ENCODE measurements around the gene SEC61B. TPM values are rescaled to one million over a fixed set of nuclear protein-coding genes. Genes with fewer than 3 reads are reported as not detected.
A peak's percentile ranks its signal among the peaks of the same experiment; 100 is the strongest.

SEC61B gene
- total and polyA plus RNA-seq, 5 donors from 2014 or later: 76.2 to 400 (median 353) TPM

- H3K27ac ChIP-seq (ENCODE audit: insufficient read depth, low read length, poor library complexity, severe bottlenecking): no peak overlapping the region
- Mint-ChIP-seq H3K9me3 (no peaks in the 10 kb centered on the region), H3K4me1 (peaks cover 3 to 22% (median 9%) of the 10 kb centered on the region in 4 donors), H3K4me3 (no peak overlapping the region), H3K27ac (no peak overlapping the region), H3K36me3 (peaks cover 35% of the 10 kb centered on the region), H3K27me3 (no peaks in the 10 kb centered on the region)
- ATAC-seq (ENCODE audit: low read depth in 2 of 2) (no peak), DNase-seq (no peak)
- H3K9me3 ChIP-seq (ENCODE audit: control insufficient read depth in 2 of 2, low read length in 2 of 2): no peaks in the 10 kb centered on the region
- no peaks in the 10 kb centered on the region for H3K27me3 ChIP-seq (ENCODE audit: control insufficient read depth, insufficient read depth, low read length)
- H3K36me3 ChIP-seq (ENCODE audit: control insufficient read depth, insufficient read depth, low read length): peaks cover 4% of the 10 kb centered on the region
- no peak overlapping the region for H3K4me3 ChIP-seq (ENCODE audit: low read depth, low read length)
- no peaks in the 10 kb centered on the region for H3K4me1 ChIP-seq (ENCODE audit: control insufficient read depth, insufficient read depth, low read length, poor library complexity, severe bottlenecking)
Measured at GRCh38 chr9:99239341-99240060, 17.4 kb downstream of the SEC61B start.

DNA sequence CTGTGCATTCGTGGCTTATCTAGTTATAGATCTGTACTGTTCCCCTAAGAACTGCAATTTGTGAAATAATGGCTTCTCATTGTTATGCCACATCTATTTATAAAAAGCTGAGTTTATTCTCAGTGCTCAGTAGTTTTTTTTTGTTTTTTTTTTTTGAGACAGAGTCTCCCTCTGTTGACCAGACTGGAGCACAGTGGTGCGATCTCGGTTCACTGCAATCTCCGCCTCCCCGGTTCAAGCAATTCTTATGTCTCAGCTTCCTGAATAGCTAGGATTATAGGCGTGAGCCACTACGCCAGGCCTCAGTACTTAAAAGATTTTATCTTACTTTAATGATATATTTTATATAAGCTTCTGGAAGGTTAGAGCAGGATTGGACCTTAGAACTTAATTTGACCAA, 19.0 kb downstream of the SEC61B start:
- Histone ChIP-seq H3K4me1 (ENCODE audit: control insufficient read depth, insufficient read depth, low read length, poor library complexity, severe bottlenecking) (no peaks in the 10 kb centered on the region), H3K27me3 (ENCODE audit: control insufficient read depth, insufficient read depth, low read length) (no peaks in the 10 kb centered on the region), H3K4me3 (ENCODE audit: low read depth, low read length) (no peak overlapping the region), H3K36me3 (ENCODE audit: control insufficient read depth, insufficient read depth, low read length) (peaks cover 4% of the 10 kb centered on the region), H3K27ac (ENCODE audit: insufficient read depth, low read length, poor library complexity, severe bottlenecking) (no peak overlapping the region), H3K9me3 (ENCODE audit: control insufficient read depth in 2 of 2, low read length in 2 of 2) (no peaks in the 10 kb centered on the region)
- no peak overlapping the region for H3K27ac Mint-ChIP-seq
- DNase-seq (no peak), ATAC-seq (ENCODE audit: low read depth in 2 of 2) (no peak)
- H3K36me3 Mint-ChIP-seq: peaks cover 35% of the 10 kb centered on the region
- H3K4me3 Mint-ChIP-seq: no peak overlapping the region
- no peaks in the 10 kb centered on the region for H3K27me3 Mint-ChIP-seq
- peaks cover 0 to 2% (median 0%) of the 10 kb centered on the region in 7 donors for H3K9me3 Mint-ChIP-seq
- peaks cover 0 to 10% (median 1%) of the 10 kb centered on the region in 4 donors for H3K4me1 Mint-ChIP-seq

DNA sequence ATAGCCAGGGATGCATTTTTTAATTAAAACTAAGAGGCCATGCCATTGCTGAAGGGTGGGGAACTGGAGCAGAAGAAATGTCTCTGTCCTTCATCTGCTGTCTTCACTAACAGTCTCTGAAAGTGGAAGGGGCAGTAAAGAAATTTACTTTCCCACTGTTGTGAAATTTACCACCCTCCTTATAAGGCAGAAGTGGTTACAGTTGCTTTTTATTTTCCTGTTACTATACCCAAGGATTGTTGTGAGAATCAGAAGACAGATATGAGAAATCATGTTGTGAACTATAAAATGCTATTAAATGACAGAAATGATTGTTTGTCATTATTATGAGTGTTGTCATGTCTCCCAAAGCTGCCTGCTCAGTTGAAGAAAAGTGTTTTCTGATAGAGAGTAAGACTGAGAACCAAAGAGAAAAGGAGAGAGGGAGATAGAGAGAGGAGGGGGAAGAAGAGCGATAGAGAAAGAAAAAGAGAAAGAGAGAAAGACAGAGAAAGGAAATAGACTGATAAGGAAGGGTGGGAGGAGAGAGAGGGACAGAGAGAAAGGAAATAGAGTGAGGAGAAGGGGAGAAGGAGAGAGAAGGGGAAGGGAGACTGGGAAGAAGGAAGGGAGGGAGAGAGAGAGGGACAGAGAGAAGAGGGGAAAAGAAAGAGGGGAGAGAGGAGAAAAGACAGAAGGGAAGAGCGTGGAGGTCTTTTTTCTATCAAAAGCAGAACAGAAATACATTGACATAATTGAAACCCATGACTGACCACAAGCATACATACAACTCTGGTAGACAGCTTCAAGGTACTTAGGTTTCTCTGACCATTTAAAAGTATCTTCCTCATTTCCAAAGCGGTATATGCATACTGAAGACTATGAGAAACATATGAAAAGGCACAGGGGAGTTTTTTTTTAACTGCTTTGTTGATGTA, 22.5 kb downstream of the SEC61B start:
- Histone ChIP-seq H3K36me3 (ENCODE audit: control insufficient read depth, insufficient read depth, low read length) (peaks cover 4% of the 10 kb centered on the region), H3K27me3 (ENCODE audit: control insufficient read depth, insufficient read depth, low read length) (no peaks in the 10 kb centered on the region), H3K4me3 (ENCODE audit: low read depth, low read length) (no peak overlapping the region), H3K9me3 (ENCODE audit: control insufficient read depth in 2 of 2, low read length in 2 of 2) (no peaks in the 10 kb centered on the region), H3K27ac (ENCODE audit: insufficient read depth, low read length, poor library complexity, severe bottlenecking) (no peak overlapping the region), H3K4me1 (ENCODE audit: control insufficient read depth, insufficient read depth, low read length, poor library complexity, severe bottlenecking) (no peaks in the 10 kb centered on the region)
- DNase-seq (no peak), ATAC-seq (ENCODE audit: low read depth in 2 of 2) (no peak)
- peaks cover 0 to 2% (median 0%) of the 10 kb centered on the region in 4 donors for H3K4me1 Mint-ChIP-seq
- H3K27me3 Mint-ChIP-seq: no peaks in the 10 kb centered on the region
- H3K36me3 Mint-ChIP-seq: peaks cover 20% of the 10 kb centered on the region
- H3K4me3 Mint-ChIP-seq: no peak overlapping the region
- H3K27ac Mint-ChIP-seq: peak overlapping the region in 1 of 3 donors; percentile 6
- peaks cover 0 to 3% (median 0%) of the 10 kb centered on the region in 7 donors for H3K9me3 Mint-ChIP-seq

GRCh38 chr9:99249619-99250018, 27.5 kb downstream of the SEC61B start:
- no peak for ATAC-seq (ENCODE audit: low read depth in 2 of 2)
- no peak overlapping the region for H3K27ac Mint-ChIP-seq
- peaks cover 9% of the 10 kb centered on the region for H3K4me1 ChIP-seq (ENCODE audit: control insufficient read depth, insufficient read depth, low read length, poor library complexity, severe bottlenecking)
- no peak overlapping the region for H3K4me3 ChIP-seq (ENCODE audit: low read depth, low read length)
- peaks cover 5 to 21% (median 9%) of the 10 kb centered on the region in 4 donors for H3K4me1 Mint-ChIP-seq
- no peaks in the 10 kb centered on the region for H3K9me3 ChIP-seq (ENCODE audit: control insufficient read depth in 2 of 2, low read length in 2 of 2)
- no peaks in the 10 kb centered on the region for H3K27me3 ChIP-seq (ENCODE audit: control insufficient read depth, insufficient read depth, low read length)
- H3K27ac ChIP-seq (ENCODE audit: insufficient read depth, low read length, poor library complexity, severe bottlenecking): no peak overlapping the region
- peaks cover 3% of the 10 kb centered on the region for H3K36me3 Mint-ChIP-seq
- H3K27me3 Mint-ChIP-seq: no peaks in the 10 kb centered on the region
- peak in 1 of 3 donors; percentile 41 for DNase-seq
- no peaks in the 10 kb centered on the region for H3K36me3 ChIP-seq (ENCODE audit: control insufficient read depth, insufficient read depth, low read length)
- H3K4me3 Mint-ChIP-seq: no peak overlapping the region
- H3K9me3 Mint-ChIP-seq: peaks cover 0 to 3% (median 0%) of the 10 kb centered on the region in 7 donors

- no peak overlapping the region for H3K4me3 Mint-ChIP-seq
- H3K27me3 ChIP-seq (ENCODE audit: control insufficient read depth, insufficient read depth, low read length): no peaks in the 10 kb centered on the region
- DNase-seq (no peak), ATAC-seq (ENCODE audit: low read depth in 2 of 2) (no peak)
- H3K9me3 ChIP-seq (ENCODE audit: control insufficient read depth in 2 of 2, low read length in 2 of 2): no peaks in the 10 kb centered on the region
- H3K27me3 Mint-ChIP-seq: no peaks in the 10 kb centered on the region
- peaks cover 5 to 24% (median 9%) of the 10 kb centered on the region in 4 donors for H3K4me1 Mint-ChIP-seq
- no peak overlapping the region for H3K27ac ChIP-seq (ENCODE audit: insufficient read depth, low read length, poor library complexity, severe bottlenecking)
- H3K36me3 ChIP-seq (ENCODE audit: control insufficient read depth, insufficient read depth, low read length): no peaks in the 10 kb centered on the region
- H3K27ac Mint-ChIP-seq: no peak overlapping the region
- peaks cover 3% of the 10 kb centered on the region for H3K36me3 Mint-ChIP-seq
- H3K9me3 Mint-ChIP-seq: peaks cover 0 to 1% (median 0%) of the 10 kb centered on the region in 7 donors
- peaks cover 9% of the 10 kb centered on the region for H3K4me1 ChIP-seq (ENCODE audit: control insufficient read depth, insufficient read depth, low read length, poor library complexity, severe bottlenecking)
- H3K4me3 ChIP-seq (ENCODE audit: low read depth, low read length): no peak overlapping the region
Measured at GRCh38 chr9:99251157-99251556, 29.1 kb downstream of the SEC61B start.

- ATAC-seq (ENCODE audit: low read depth in 2 of 2) (no peak), DNase-seq (peak in 1 of 3 donors; percentile 44)
- no peaks in the 10 kb centered on the region for H3K36me3 ChIP-seq (ENCODE audit: control insufficient read depth, insufficient read depth, low read length)
- H3K27ac Mint-ChIP-seq: peak overlapping the region; percentile 76 to 94 (median 88)
- no peak overlapping the region for H3K27ac ChIP-seq (ENCODE audit: insufficient read depth, low read length, poor library complexity, severe bottlenecking)
- no peaks in the 10 kb centered on the region for H3K27me3 Mint-ChIP-seq
- H3K4me1 ChIP-seq (ENCODE audit: control insufficient read depth, insufficient read depth, low read length, poor library complexity, severe bottlenecking): peaks cover 9% of the 10 kb centered on the region
- peak overlapping the region; percentile 28 to 81 (median 74) for H3K4me3 Mint-ChIP-seq
- no peaks in the 10 kb centered on the region for H3K9me3 ChIP-seq (ENCODE audit: control insufficient read depth in 2 of 2, low read length in 2 of 2)
- H3K4me1 Mint-ChIP-seq: peaks cover 5 to 24% (median 9%) of the 10 kb centered on the region in 4 donors
- no peaks in the 10 kb centered on the region for H3K27me3 ChIP-seq (ENCODE audit: control insufficient read depth, insufficient read depth, low read length)
- H3K36me3 Mint-ChIP-seq: no peaks in the 10 kb centered on the region
- peak overlapping the region; percentile 5 for H3K4me3 ChIP-seq (ENCODE audit: low read depth, low read length)
- H3K9me3 Mint-ChIP-seq: peaks cover 0 to 1% (median 0%) of the 10 kb centered on the region in 7 donors
Measured at GRCh38 chr9:99253134-99253533, 31.1 kb downstream of the SEC61B start.

DNA sequence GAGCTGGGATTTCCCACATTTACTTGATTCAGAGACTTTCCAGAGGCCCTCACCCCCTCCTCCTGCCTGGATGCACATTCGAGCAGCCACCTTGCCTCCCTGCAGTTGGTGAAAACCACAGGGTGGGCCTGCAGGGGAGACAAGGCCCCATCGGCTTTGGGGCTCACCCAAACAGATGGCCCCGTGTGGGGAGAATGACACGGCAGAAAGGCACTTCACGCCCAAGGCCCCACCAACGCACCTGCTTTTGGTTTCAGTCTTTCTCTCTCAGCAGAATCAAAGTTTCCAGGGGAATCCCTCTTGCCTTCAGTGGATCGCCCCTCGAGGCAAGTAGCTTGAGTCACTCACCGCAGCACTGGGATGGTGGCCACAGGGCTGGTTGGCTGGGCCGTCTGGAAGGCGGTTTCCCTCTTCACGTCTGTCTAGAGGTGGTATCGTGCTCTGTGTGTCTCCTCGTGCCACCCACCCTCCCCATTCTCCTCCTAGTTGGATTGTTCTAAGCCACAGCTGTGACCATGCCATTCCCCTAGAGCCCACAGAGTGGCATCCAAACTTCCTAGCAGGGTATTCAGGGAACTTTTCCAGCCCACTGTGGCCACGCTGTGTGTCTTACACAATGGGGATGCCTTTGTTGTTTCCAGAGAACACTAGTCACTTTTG, 31.8 kb downstream of the SEC61B start:
- Mint-ChIP-seq H3K36me3 (no peaks in the 10 kb centered on the region), H3K27me3 (no peaks in the 10 kb centered on the region), H3K27ac (peak overlapping the region in 2 of 3 donors; percentile 88 to 94), H3K9me3 (no peaks in the 10 kb centered on the region), H3K4me1 (peaks cover 5 to 24% (median 9%) of the 10 kb centered on the region in 4 donors), H3K4me3 (peak overlapping the region; percentile 28 to 81 (median 74))
- H3K36me3 ChIP-seq (ENCODE audit: control insufficient read depth, insufficient read depth, low read length): no peaks in the 10 kb centered on the region
- H3K4me3 ChIP-seq (ENCODE audit: low read depth, low read length): peak overlapping the region; percentile 5
- H3K4me1 ChIP-seq (ENCODE audit: control insufficient read depth, insufficient read depth, low read length, poor library complexity, severe bottlenecking): peaks cover 9% of the 10 kb centered on the region
- DNase-seq (peak; percentile 18 to 86 (median 28)), ATAC-seq (ENCODE audit: low read depth in 2 of 2) (peak; percentile 62 to 71)
- no peak overlapping the region for H3K27ac ChIP-seq (ENCODE audit: insufficient read depth, low read length, poor library complexity, severe bottlenecking)
- no peaks in the 10 kb centered on the region for H3K27me3 ChIP-seq (ENCODE audit: control insufficient read depth, insufficient read depth, low read length)
- H3K9me3 ChIP-seq (ENCODE audit: control insufficient read depth in 2 of 2, low read length in 2 of 2): no peaks in the 10 kb centered on the region

Data from CD4-positive, CD25-positive, alpha-beta regulatory T cell (primary cell).